ENCODE results near the gene AFTPH. TPM values are rescaled to one million over a fixed set of nuclear protein-coding genes. Genes with fewer than 3 reads are reported as not detected.

Gene AFTPH
- polyA plus RNA-seq, 3 donors: 22.3 to 28.6 (median 28.4) TPM

GRCh38 chr2:64567473-64567872 lies 43.3 kb downstream of the AFTPH start:
- H3K4me2 ChIP-seq (replicated peaks; ENCODE audit: extremely low read depth, low read length, poor library complexity, severe bottlenecking): no peak overlapping the region
- no peak overlapping the region for H3K9ac ChIP-seq (ENCODE audit: insufficient read depth, low read length, poor library complexity, severe bottlenecking)
- peaks cover 5 to 13% of the 10 kb centered on the region in 2 donors for H3K4me1 ChIP-seq (ENCODE audit: control insufficient read depth in 1 of 2, insufficient read depth in 2 of 2, low read length in 2 of 2)
- H3K79me2 ChIP-seq (ENCODE audit: insufficient read depth, low read length): peaks cover 68% of the 10 kb centered on the region
- H3K4me3 ChIP-seq (replicated peaks in 1 of 3; ENCODE audit: low read depth in 2 of 3, low read length in 3 of 3): no peak overlapping the region
- Mint-ChIP-seq H3K4me1 (peaks cover 10% of the 10 kb centered on the region), H3K27ac (peak overlapping the region in 3 of 7 donors; percentile 0 to 35 (median 10)), H3K9me3 (no peaks in the 10 kb centered on the region), H3K27me3 (ENCODE audit: low read depth in 3 of 3) (peaks cover 0 to 1% (median 0%) of the 10 kb centered on the region in 3 donors), H3K36me3 (peaks cover 35 to 47% of the 10 kb centered on the region in 2 donors), H3K4me3 (no peak overlapping the region)
- peaks cover 34 to 51% of the 10 kb centered on the region in 2 donors for H3K36me3 ChIP-seq (replicated peaks in 1 of 2; ENCODE audit: control insufficient read depth in 1 of 2, insufficient read depth in 2 of 2, low read length in 2 of 2)
- intact Hi-C loops (cut with micrococcal nuclease): loop anchor here (5.0 to 10.0 kb wide), 2 partner anchors 45 to 523 kb away; partner anchors contain the start of gene AFTPH (in 1 of the 2)
- 100% methylated on average over 2 of the region's 6 CpGs for WGBS (ENCODE audit: insufficient coverage)
- H2AFZ ChIP-seq (ENCODE audit: insufficient read depth, low read depth, low read length, poor library complexity, severe bottlenecking): no peak overlapping the region
- H3K9me3 ChIP-seq (replicated peaks in 1 of 2; ENCODE audit: control insufficient read depth in 1 of 2, insufficient read depth in 1 of 2, low read length in 2 of 2): no peaks in the 10 kb centered on the region
- no peak for DNase-seq
- TF ChIP-seq, protein P1, sequence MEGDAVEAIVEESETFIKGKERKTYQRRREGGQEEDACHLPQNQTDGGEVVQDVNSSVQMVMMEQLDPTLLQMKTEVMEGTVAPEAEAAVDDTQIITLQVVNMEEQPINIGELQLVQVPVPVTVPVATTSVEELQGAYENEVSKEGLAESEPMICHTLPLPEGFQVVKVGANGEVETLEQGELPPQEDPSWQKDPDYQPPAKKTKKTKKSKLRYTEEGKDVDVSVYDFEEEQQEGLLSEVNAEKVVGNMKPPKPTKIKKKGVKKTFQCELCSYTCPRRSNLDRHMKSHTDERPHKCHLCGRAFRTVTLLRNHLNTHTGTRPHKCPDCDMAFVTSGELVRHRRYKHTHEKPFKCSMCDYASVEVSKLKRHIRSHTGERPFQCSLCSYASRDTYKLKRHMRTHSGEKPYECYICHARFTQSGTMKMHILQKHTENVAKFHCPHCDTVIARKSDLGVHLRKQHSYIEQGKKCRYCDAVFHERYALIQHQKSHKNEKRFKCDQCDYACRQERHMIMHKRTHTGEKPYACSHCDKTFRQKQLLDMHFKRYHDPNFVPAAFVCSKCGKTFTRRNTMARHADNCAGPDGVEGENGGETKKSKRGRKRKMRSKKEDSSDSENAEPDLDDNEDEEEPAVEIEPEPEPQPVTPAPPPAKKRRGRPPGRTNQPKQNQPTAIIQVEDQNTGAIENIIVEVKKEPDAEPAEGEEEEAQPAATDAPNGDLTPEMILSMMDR (IDR thresholded peaks at IDR 0.05): no peak
- peak overlapping the region in 1 of 2 donors; percentile 14 for H3K27ac ChIP-seq (ENCODE audit: low read depth in 1 of 2, low read length in 2 of 2)
- H3K27me3 ChIP-seq (ENCODE audit: control insufficient read depth in 2 of 2, insufficient read depth in 2 of 2, low read length in 2 of 2): no peaks in the 10 kb centered on the region
- peaks cover 88% of the 10 kb centered on the region for H4K20me1 ChIP-seq (ENCODE audit: insufficient read depth, low read length)

- TF ChIP-seq, protein P1 (IDR thresholded peaks at IDR 0.05): no peak
- Histone ChIP-seq H3K27ac (ENCODE audit: low read depth in 1 of 2, low read length in 2 of 2) (no peak overlapping the region), H3K4me2 (replicated peaks; ENCODE audit: extremely low read depth, low read length, poor library complexity, severe bottlenecking) (no peak overlapping the region), H3K79me2 (ENCODE audit: insufficient read depth, low read length) (peaks cover 54% of the 10 kb centered on the region), H3K36me3 (replicated peaks in 1 of 2; ENCODE audit: control insufficient read depth in 1 of 2, insufficient read depth in 2 of 2, low read length in 2 of 2) (peaks cover 47 to 65% of the 10 kb centered on the region in 2 donors), H3K9ac (ENCODE audit: insufficient read depth, low read length, poor library complexity, severe bottlenecking) (no peak overlapping the region), H3K4me1 (ENCODE audit: control insufficient read depth in 1 of 2, insufficient read depth in 2 of 2, low read length in 2 of 2) (peaks cover 0 to 8% of the 10 kb centered on the region in 2 donors), H3K9me3 (replicated peaks in 1 of 2; ENCODE audit: control insufficient read depth in 1 of 2, insufficient read depth in 1 of 2, low read length in 2 of 2) (no peaks in the 10 kb centered on the region), H2AFZ (ENCODE audit: insufficient read depth, low read depth, low read length, poor library complexity, severe bottlenecking) (no peak overlapping the region), H3K4me3 (replicated peaks in 1 of 3; ENCODE audit: low read depth in 2 of 3, low read length in 3 of 3) (no peak overlapping the region), H4K20me1 (ENCODE audit: insufficient read depth, low read length) (peaks cover 76% of the 10 kb centered on the region), H3K27me3 (ENCODE audit: control insufficient read depth in 2 of 2, insufficient read depth in 2 of 2, low read length in 2 of 2) (no peaks in the 10 kb centered on the region)
- intact Hi-C loops (cut with micrococcal nuclease): loop anchor here (5.0 to 10.0 kb wide), 2 partner anchors 47 to 524 kb away; partner anchors contain the start of gene AFTPH (in 1 of the 2)
- peaks cover 46 to 61% of the 10 kb centered on the region in 2 donors for H3K36me3 Mint-ChIP-seq
- H3K4me1 Mint-ChIP-seq: peaks cover 7% of the 10 kb centered on the region
- 100% methylated on average over 2 of the region's 7 CpGs for WGBS (ENCODE audit: insufficient coverage)
- H3K27ac Mint-ChIP-seq: peak overlapping the region in 3 of 7 donors; percentile 12 to 74 (median 72)
- peaks cover 0 to 1% (median 0%) of the 10 kb centered on the region in 3 donors for H3K27me3 Mint-ChIP-seq (ENCODE audit: low read depth in 3 of 3)
- DNase-seq: no peak
- H3K9me3 Mint-ChIP-seq: no peaks in the 10 kb centered on the region
- H3K4me3 Mint-ChIP-seq: no peak overlapping the region
These were observed 44.7 kb downstream of the AFTPH start for GRCh38 chr2:64568836-64569235.
